ENCODE data around the gene MOV10L1.

MOV10L1 gene

DNA sequence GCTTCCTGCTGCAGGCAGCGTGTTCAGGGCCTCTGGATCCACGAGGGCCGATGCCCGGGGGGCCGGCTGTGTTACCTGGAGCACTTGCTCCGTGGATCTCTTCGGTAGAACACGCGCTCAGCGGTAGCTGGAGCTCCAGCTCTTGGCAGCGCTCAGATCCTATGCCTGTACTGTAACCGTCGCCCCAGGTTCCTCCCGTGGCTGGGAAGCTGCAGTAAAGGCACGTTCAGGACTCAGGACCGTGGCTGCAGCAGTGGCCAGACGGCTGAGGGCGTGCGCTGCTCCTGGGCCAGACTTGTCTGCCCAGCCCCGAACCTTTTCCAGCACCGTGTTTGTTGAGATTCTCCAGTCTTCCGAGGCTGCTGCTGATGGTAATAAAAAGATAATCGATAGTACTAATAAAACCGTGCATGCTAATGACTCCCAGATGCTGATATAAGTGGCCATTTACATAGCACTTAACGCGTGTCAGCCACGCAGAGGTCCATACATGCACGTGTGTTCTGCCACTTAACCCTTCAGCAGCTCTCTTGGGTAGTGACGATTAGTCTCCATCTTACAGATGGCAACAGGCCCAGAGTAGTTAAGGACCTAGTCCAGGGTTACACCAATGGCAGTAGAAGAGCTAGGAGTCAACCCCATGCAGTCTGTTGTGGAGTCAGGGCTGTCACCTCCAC is 1.4 kb downstream of the MOV10L1 start:
- H3K9me3 Mint-ChIP-seq, result no peaks in the 10 kb centered on the region
- no peak for DNase-seq (ENCODE audit: low spot score)
- no peak overlapping the region for H3K27ac Mint-ChIP-seq
- H3K4me3 Mint-ChIP-seq, result no peak overlapping the region
- H3K4me1 Mint-ChIP-seq (ENCODE audit: low read depth), result no peaks in the 10 kb centered on the region
- H3K27me3 Mint-ChIP-seq (ENCODE audit: low read depth), result peaks cover 13% of the 10 kb centered on the region
- H3K36me3 Mint-ChIP-seq (ENCODE audit: low read depth), result peaks cover 5% of the 10 kb centered on the region

DNA sequence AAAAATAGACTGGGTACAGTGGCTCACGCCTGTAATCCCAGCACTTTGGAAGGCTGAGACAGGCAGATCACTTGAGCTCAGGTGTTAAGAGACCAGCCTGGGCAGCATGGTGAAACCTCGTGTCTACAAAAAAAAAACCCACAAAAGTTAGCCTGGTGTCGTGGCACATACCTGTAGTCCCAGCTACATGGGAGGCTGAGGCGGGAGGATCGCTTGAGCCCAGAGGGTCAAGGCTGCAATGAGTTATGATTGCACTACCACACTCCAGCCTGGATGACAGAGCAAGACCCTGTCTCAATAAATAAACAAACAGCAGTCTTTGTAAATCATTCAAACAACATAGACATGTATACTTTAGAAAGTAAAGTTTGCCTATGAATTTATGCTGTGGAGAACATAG is 2.5 kb downstream of the MOV10L1 start:
- peaks cover 20% of the 10 kb centered on the region for H3K27me3 Mint-ChIP-seq (ENCODE audit: low read depth)
- H3K36me3 Mint-ChIP-seq (ENCODE audit: low read depth), result peaks cover under 1% of the 10 kb centered on the region
- no peak overlapping the region for H3K27ac Mint-ChIP-seq
- no peaks in the 10 kb centered on the region for H3K9me3 Mint-ChIP-seq
- no peaks in the 10 kb centered on the region for H3K4me1 Mint-ChIP-seq (ENCODE audit: low read depth)
- DNase-seq (ENCODE audit: low spot score), result no peak
- H3K4me3 Mint-ChIP-seq, result no peak overlapping the region

DNA sequence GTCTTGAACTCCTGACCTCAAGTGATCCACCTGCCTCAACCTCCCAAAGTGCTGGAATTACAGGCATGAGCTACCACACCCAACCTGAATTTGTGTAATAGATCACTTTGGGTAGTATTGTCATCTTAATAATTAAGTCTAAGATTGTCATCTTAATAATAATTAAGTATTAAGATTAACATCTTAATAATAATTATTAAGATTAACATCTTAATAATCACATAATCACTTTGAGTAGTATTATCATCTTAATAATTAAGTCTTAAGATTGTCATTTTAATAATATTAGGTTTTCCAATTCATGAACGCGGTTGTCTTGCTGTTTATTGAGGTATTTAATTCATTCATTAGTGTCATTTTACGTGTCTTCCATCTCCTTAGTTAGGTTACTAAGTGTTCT is 8.2 kb downstream of the MOV10L1 start:
- no peak for DNase-seq (ENCODE audit: low spot score)
- Mint-ChIP-seq H3K27me3 (ENCODE audit: low read depth) (peaks cover 33% of the 10 kb centered on the region), H3K36me3 (ENCODE audit: low read depth) (no peaks in the 10 kb centered on the region), H3K4me3 (no peak overlapping the region), H3K27ac (no peak overlapping the region), H3K4me1 (ENCODE audit: low read depth) (peaks cover 4% of the 10 kb centered on the region), H3K9me3 (no peaks in the 10 kb centered on the region)

DNA sequence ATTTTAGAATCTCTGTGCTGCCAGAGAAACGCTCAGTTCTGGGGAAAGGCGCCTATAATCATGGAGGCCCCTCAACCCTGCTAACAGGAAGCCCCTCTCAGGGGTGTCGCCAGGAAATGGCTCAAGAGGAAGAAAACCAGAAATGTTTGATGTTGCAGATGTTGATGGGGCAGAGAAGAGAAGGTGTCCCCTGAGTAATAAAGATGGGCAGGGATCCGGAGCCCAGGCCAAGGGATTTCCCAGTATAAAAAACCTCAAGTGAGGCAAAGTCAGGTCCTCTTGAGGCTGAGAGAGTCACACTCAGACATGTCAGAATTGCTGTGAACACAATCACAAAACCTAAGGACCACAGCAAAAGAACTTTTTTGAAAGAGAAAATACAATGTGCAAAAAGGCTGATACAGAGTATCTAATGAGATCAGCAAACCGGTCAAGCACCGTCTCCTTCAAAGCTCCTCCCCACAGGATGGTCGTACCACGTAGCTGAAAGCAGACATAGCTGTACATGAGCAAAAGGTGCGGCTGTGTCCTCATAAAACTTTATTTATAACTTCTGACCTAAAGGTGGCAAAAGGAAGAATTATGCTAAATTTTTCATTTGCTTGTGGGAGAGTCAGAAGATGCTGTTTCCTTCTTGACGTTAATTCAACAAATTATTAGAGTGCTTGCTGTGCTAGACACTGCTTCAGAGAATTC is 12.2 kb downstream of the MOV10L1 start:
- no peak for DNase-seq (ENCODE audit: low spot score)
- H3K27ac Mint-ChIP-seq, result no peak overlapping the region
- H3K27me3 Mint-ChIP-seq (ENCODE audit: low read depth), result peaks cover 16% of the 10 kb centered on the region
- H3K9me3 Mint-ChIP-seq, result no peaks in the 10 kb centered on the region
- no peak overlapping the region for H3K4me3 Mint-ChIP-seq
- peaks cover 14% of the 10 kb centered on the region for H3K4me1 Mint-ChIP-seq (ENCODE audit: low read depth)
- H3K36me3 Mint-ChIP-seq (ENCODE audit: low read depth), result no peaks in the 10 kb centered on the region

DNA sequence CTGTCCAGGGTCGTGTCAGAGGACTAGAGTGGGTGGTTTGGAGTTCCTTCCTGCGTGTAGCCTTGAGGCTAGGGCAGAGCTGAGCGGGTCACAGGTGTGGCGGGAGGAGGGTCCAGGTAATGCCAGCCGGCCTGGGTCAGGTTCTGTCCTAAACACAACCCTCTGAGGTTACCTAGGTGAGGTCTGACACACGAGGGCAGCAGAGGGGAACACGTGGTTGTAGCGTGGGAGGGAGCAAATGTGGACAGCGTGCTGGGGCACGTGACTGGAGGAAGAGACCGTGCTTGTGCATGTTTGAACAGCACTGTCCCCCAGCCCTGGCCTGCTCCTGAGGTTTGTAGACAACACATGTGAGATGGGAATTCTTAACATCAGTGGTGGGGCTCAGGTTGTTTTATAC is 13.1 kb downstream of the MOV10L1 start:
- Mint-ChIP-seq H3K36me3 (ENCODE audit: low read depth) (no peaks in the 10 kb centered on the region), H3K4me3 (no peak overlapping the region), H3K27ac (no peak overlapping the region), H3K27me3 (ENCODE audit: low read depth) (peaks cover 11% of the 10 kb centered on the region), H3K9me3 (no peaks in the 10 kb centered on the region), H3K4me1 (ENCODE audit: low read depth) (peaks cover 14% of the 10 kb centered on the region)
- DNase-seq (ENCODE audit: low spot score), result no peak

DNA sequence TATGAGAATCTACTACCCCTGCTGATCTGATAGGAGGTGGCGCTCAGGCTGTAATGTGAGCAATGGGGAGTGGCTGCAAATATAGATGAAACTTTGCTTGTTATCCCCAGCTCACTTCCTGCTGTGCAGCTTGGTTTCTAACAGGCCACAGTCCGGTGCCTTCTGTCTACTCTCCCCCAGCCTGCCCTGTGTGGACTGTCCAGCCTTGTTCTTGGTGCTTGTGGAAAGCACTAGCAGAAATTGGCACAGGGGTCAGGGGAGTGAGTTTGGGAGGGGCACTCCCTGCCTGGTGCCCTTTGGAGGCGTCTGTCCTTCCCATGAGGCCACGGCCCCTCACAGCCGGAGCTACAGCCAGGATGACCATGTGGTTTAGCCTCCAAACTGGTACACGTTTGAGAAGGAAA is 14.3 kb downstream of the MOV10L1 start:
- Mint-ChIP-seq H3K27me3 (ENCODE audit: low read depth) (peaks cover 3% of the 10 kb centered on the region), H3K4me3 (no peak overlapping the region), H3K36me3 (ENCODE audit: low read depth) (no peaks in the 10 kb centered on the region), H3K4me1 (ENCODE audit: low read depth) (peaks cover 14% of the 10 kb centered on the region), H3K27ac (no peak overlapping the region), H3K9me3 (no peaks in the 10 kb centered on the region)
- DNase-seq (ENCODE audit: low spot score), result no peak

DNA sequence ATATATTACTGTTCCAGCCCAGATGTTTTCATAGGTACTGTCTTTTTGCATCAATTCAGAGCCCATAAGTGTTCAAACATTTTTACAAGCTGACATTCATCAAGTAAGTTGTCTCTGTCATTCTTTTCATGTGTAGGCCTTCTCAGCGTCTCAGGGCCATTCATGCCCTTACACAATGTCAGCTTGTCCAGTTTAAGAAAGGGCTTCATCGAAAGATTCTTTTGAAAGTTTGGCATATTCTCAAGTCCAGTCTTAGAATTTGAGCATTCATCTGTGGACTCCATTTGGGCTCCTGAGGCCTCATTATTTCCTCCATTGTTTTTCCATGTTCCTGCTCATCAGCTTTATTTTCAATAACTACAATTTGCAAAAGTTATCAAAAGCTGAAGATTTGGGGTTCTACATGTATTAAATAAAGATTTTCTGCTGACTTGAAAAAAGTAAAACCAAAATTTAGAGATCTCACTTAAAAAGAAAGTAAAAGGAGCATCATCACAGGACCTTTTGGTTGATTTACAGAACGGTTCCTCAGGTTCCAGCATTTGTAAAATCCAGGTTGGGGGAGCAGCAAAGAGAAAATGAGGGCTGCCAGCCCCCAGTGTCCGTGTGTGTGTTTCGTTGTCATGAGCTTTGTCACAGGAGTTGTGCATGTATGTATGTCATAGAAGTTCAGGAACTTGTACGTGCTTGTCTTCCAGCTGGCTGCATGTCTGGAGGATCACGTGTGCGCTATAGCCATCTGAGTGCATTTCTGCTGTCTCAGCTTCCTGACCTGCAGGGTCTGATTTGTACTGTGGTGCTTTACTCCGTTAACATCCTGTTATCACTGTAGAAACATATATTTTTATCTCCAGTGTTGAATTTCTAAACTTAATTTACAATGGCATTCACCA is 15.6 kb downstream of the MOV10L1 start:
- H3K27ac Mint-ChIP-seq, result peak overlapping the region; percentile 82
- H3K4me1 Mint-ChIP-seq (ENCODE audit: low read depth), result peaks cover 14% of the 10 kb centered on the region
- H3K4me3 Mint-ChIP-seq, result peak overlapping the region; percentile 78
- no peaks in the 10 kb centered on the region for H3K36me3 Mint-ChIP-seq (ENCODE audit: low read depth)
- DNase-seq (ENCODE audit: low spot score), result peak; percentile 29
- peaks cover 2% of the 10 kb centered on the region for H3K27me3 Mint-ChIP-seq (ENCODE audit: low read depth)
- H3K9me3 Mint-ChIP-seq, result no peaks in the 10 kb centered on the region

DNA sequence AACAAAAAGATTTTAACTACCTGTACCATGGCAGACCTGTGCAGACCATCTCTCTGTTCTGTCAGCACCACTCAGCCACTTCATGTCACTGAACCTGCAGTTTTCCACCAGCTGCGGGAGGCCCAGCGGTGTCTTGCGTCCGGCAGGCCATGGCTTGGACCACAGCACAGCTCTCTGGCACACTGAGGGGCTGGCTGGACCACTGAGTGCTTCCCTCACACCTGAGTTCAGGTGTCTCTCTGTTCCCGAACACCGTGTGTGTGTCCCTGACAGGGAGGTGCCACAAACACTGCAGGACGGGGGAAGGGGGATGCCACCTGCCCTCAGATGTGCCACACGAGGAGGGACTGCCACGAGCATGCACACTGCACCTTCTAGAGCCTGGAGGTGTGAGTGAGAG is 17.7 kb downstream of the MOV10L1 start:
- no peaks in the 10 kb centered on the region for H3K36me3 Mint-ChIP-seq (ENCODE audit: low read depth)
- H3K4me1 Mint-ChIP-seq (ENCODE audit: low read depth), result peaks cover 20% of the 10 kb centered on the region
- H3K27ac Mint-ChIP-seq, result no peak overlapping the region
- H3K9me3 Mint-ChIP-seq, result no peaks in the 10 kb centered on the region
- no peak overlapping the region for H3K4me3 Mint-ChIP-seq
- DNase-seq (ENCODE audit: low spot score), result no peak
- no peaks in the 10 kb centered on the region for H3K27me3 Mint-ChIP-seq (ENCODE audit: low read depth)

DNA sequence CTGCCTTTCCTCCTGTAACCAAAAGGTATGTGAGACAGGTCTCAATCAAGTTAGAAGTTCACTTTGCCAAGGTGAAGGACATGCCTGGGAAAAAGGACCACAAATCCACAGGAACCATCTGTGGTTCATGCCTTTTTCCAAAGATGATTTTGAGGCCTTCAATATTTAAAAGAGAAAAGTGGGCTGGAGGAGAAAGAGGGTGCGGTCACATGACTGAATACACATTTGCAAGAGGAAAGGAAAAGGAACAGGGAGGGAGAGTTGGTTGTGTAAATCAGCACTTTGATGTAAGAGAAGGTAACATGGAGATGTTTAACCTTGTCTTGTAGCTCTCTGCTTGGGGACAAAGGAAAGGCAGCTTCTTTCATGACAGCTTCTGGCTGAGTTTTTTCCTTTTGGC is 21.2 kb downstream of the MOV10L1 start:
- DNase-seq (ENCODE audit: low spot score), result no peak
- Mint-ChIP-seq H3K27me3 (ENCODE audit: low read depth) (no peaks in the 10 kb centered on the region), H3K36me3 (ENCODE audit: low read depth) (no peaks in the 10 kb centered on the region), H3K4me1 (ENCODE audit: low read depth) (peaks cover 15% of the 10 kb centered on the region), H3K4me3 (no peak overlapping the region), H3K27ac (no peak overlapping the region), H3K9me3 (no peaks in the 10 kb centered on the region)

DNA sequence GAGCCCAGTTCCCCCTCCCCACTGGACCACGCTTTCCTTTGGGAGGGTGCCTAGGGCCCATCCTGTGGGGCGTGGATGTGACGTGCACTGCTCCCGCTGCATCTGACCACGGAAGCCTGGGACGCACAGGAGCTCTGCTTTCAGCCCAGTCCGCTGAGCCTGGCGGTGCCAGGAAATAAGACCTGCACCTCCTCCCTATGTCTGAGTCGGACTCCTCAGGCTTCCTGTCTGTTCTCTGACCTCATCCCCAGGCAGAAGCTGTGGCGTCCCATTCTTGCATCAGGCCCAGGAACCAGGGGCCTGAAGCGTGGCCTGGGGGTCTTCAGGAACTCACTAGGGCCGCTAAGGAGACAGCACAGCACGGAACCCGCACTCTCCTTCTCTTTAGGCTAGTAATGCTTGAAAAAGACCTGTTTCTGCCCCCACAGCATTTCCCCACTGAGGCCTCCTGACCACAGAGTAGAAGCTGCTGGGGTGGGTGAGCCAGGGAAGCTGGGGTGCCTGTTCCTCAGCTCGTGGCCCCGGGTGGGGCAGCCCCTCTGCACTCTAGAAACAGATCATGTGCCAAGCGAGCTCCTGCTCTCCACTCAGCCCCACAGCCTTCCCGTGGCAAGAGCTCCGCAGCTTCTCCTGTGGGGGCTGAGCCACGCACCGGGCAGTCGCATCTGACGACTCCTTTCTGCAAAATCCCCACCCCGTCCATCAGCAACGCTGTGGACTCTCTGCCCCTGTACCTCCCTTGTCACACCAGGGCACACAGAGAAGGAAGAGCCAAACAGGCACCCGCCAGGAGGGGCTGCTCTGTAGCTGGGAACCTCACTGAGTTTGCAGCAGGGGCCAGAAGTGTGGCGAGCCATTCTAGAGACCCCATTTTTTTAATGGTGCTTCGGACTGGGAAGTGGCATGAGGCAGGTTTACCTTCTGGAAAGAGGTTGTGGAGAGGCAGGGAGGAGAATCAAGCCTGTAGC is 22.6 kb downstream of the MOV10L1 start:
- no peak for DNase-seq (ENCODE audit: low spot score)
- Mint-ChIP-seq H3K4me1 (ENCODE audit: low read depth) (peaks cover 14% of the 10 kb centered on the region), H3K36me3 (ENCODE audit: low read depth) (no peaks in the 10 kb centered on the region), H3K27ac (peak overlapping the region; percentile 64), H3K27me3 (ENCODE audit: low read depth) (no peaks in the 10 kb centered on the region), H3K9me3 (no peaks in the 10 kb centered on the region), H3K4me3 (no peak overlapping the region)

DNA sequence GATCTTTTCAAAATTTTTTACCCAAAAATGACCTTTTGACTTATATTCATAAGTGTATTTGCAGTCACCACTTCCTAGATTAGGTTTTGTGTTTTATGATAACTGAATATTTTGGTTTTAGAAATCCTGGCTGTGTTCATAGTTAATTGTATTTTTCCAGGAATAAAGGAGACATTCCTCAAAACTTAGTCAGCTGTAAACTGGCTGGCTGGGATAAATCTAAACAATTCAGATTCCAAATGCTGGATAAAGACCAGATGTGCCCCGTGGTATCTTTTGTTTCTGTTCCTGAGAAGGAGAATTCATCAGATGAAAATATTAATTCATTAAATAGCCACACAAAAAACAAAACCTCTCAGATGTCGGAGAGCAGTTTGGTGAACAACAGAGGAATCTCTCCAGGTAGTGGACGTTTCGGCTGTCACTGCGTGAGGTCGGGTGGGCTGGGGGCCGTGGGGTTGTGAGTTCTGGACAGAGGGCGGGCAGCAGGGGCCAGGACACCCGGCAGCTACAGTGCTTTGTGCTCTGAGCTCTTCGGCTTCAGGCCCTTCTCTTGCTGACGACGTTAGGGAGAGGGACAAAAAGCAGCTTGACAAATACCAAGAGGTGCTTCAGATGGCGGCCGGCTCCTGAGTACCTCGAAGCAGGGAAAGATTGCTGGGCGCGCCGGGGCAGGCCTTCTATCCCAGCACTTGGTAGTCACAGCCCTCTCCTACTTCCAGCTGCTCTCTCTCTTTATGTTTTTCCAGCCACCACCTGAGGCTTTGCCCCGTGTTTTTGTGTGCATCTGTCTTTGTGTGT is 24.6 kb downstream of the MOV10L1 start:
- Mint-ChIP-seq H3K4me1 (ENCODE audit: low read depth) (peaks cover 14% of the 10 kb centered on the region), H3K27me3 (ENCODE audit: low read depth) (peaks cover 5% of the 10 kb centered on the region), H3K4me3 (no peak overlapping the region), H3K9me3 (no peaks in the 10 kb centered on the region), H3K27ac (no peak overlapping the region), H3K36me3 (ENCODE audit: low read depth) (no peaks in the 10 kb centered on the region)
- DNase-seq (ENCODE audit: low spot score), result no peak

DNA sequence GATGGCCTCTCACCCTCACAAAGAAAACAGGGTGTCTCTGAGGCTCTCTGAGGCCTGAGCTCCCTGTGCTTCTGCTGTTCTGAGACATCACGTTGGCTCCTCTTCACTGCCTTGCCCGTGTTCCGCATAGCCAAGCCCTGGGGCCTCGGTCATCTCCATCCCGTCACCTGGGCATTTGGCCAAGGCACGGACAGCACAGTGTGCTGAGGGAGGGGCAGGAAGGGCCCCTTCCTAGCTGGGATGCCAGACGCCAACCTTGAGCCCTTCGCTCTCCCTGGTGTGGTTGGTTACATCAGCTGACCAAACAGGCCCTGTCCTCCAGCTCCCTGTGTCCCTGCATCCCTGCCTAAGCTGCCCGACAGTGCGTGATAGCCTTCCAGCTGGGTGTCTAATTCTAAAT is 25.9 kb downstream of the MOV10L1 start:
- Mint-ChIP-seq H3K4me3 (no peak overlapping the region), H3K4me1 (ENCODE audit: low read depth) (peaks cover 14% of the 10 kb centered on the region), H3K36me3 (ENCODE audit: low read depth) (no peaks in the 10 kb centered on the region), H3K9me3 (no peaks in the 10 kb centered on the region), H3K27me3 (ENCODE audit: low read depth) (peaks cover 5% of the 10 kb centered on the region), H3K27ac (no peak overlapping the region)
- DNase-seq (ENCODE audit: low spot score), result no peak
